Measurements from ENCODE around the gene ANKHD1.
"Not testable (repeated sequence)": the region's sequence is repeated elsewhere in the genome, so short reads cannot be mapped to it uniquely, and the experiment has no call there.

Gene ANKHD1

GRCh38 chr5:140423609-140424008 is 22.0 kb downstream of the ANKHD1 start:
- TF ChIP-seq CTCF (IDR thresholded peaks at IDR 0.05; ENCODE audit: low read depth, low read length) (no peak), EZH2phosphoT487 (IDR thresholded peaks at IDR 0.05; ENCODE audit: low read depth) (no peak)
- H3K4me2 ChIP-seq (ENCODE audit: low read length) = no peak overlapping the region
- peaks cover 78% of the 10 kb centered on the region for H3K79me2 ChIP-seq (ENCODE audit: low read length)
- H3K27ac ChIP-seq (ENCODE audit: low read length) = no peak overlapping the region
- H3K4me1 ChIP-seq (ENCODE audit: low read length) = no peaks in the 10 kb centered on the region
- no peak overlapping the region for H3K4me3 ChIP-seq (ENCODE audit: low read length)
- H3K9ac ChIP-seq (ENCODE audit: low read length) = no peak overlapping the region
- H3K36me3 ChIP-seq (replicated peaks; ENCODE audit: low read depth, low read length) = peaks cover 2% of the 10 kb centered on the region
- no peaks in the 10 kb centered on the region for H3K27me3 ChIP-seq (ENCODE audit: low read depth, low read length)
- no peaks in the 10 kb centered on the region for H3K9me3 ChIP-seq (ENCODE audit: insufficient read depth, low read length)
- peaks cover 60% of the 10 kb centered on the region for H4K20me1 ChIP-seq (ENCODE audit: insufficient read depth, low read length)
- H2AFZ ChIP-seq (ENCODE audit: low read depth, low read length) = no peak overlapping the region

- TF ChIP-seq EZH2phosphoT487 (IDR thresholded peaks at IDR 0.05; ENCODE audit: low read depth) (no peak), CTCF (IDR thresholded peaks at IDR 0.05; ENCODE audit: low read depth, low read length) (no peak)
- Histone ChIP-seq H2AFZ (ENCODE audit: low read depth, low read length) (no peak overlapping the region), H3K79me2 (ENCODE audit: low read length) (peaks cover 75% of the 10 kb centered on the region), H3K4me1 (ENCODE audit: low read length) (no peaks in the 10 kb centered on the region), H3K4me2 (ENCODE audit: low read length) (no peak overlapping the region), H3K27me3 (ENCODE audit: low read depth, low read length) (no peaks in the 10 kb centered on the region), H3K9ac (ENCODE audit: low read length) (no peak overlapping the region), H3K4me3 (ENCODE audit: low read length) (no peak overlapping the region), H3K9me3 (ENCODE audit: insufficient read depth, low read length) (no peaks in the 10 kb centered on the region), H3K27ac (ENCODE audit: low read length) (no peak overlapping the region), H3K36me3 (replicated peaks; ENCODE audit: low read depth, low read length) (peaks cover 2% of the 10 kb centered on the region), H4K20me1 (ENCODE audit: insufficient read depth, low read length) (peaks cover 55% of the 10 kb centered on the region)
Measured at GRCh38 chr5:140424135-140424534, 22.5 kb downstream of the ANKHD1 start.

- Histone ChIP-seq H4K20me1 (ENCODE audit: insufficient read depth, low read length) (peaks cover 61% of the 10 kb centered on the region), H3K79me2 (ENCODE audit: low read length) (peaks cover 77% of the 10 kb centered on the region)
- not testable (repeated sequence) for H3K36me3 ChIP-seq (replicated peaks; ENCODE audit: low read depth, low read length); H3K4me1 ChIP-seq (ENCODE audit: low read length); H3K27me3 ChIP-seq (ENCODE audit: low read depth, low read length); H3K9ac ChIP-seq (ENCODE audit: low read length); H3K9me3 ChIP-seq (ENCODE audit: insufficient read depth, low read length); H3K27ac ChIP-seq (ENCODE audit: low read length); H3K4me2 ChIP-seq (ENCODE audit: low read length); H2AFZ ChIP-seq (ENCODE audit: low read depth, low read length); H3K4me3 ChIP-seq (ENCODE audit: low read length)
Measured at GRCh38 chr5:140427726-140428125, 26.1 kb downstream of the ANKHD1 start.

- Histone ChIP-seq H2AFZ (ENCODE audit: low read depth, low read length) (no peak overlapping the region), H4K20me1 (ENCODE audit: insufficient read depth, low read length) (peaks cover 49% of the 10 kb centered on the region), H3K4me3 (ENCODE audit: low read length) (no peak overlapping the region), H3K79me2 (ENCODE audit: low read length) (peaks cover 75% of the 10 kb centered on the region), H3K36me3 (replicated peaks; ENCODE audit: low read depth, low read length) (peaks cover 2% of the 10 kb centered on the region), H3K27ac (ENCODE audit: low read length) (no peak overlapping the region), H3K27me3 (ENCODE audit: low read depth, low read length) (no peaks in the 10 kb centered on the region), H3K4me2 (ENCODE audit: low read length) (no peak overlapping the region), H3K4me1 (ENCODE audit: low read length) (no peaks in the 10 kb centered on the region), H3K9ac (ENCODE audit: low read length) (no peak overlapping the region), H3K9me3 (ENCODE audit: insufficient read depth, low read length) (no peaks in the 10 kb centered on the region)
- TF ChIP-seq CTCF (IDR thresholded peaks at IDR 0.05; ENCODE audit: low read depth, low read length) (no peak), EZH2phosphoT487 (IDR thresholded peaks at IDR 0.05; ENCODE audit: low read depth) (no peak)
Measured at GRCh38 chr5:140429724-140430123, 28.1 kb downstream of the ANKHD1 start.

GRCh38 chr5:140432212-140432611 is 30.6 kb downstream of the ANKHD1 start:
- no peak overlapping the region for H2AFZ ChIP-seq (ENCODE audit: low read depth, low read length)
- H3K9me3 ChIP-seq (ENCODE audit: insufficient read depth, low read length) = no peaks in the 10 kb centered on the region
- H3K79me2 ChIP-seq (ENCODE audit: low read length) = peaks cover 72% of the 10 kb centered on the region
- no peak overlapping the region for H3K4me3 ChIP-seq (ENCODE audit: low read length)
- no peaks in the 10 kb centered on the region for H3K36me3 ChIP-seq (replicated peaks; ENCODE audit: low read depth, low read length)
- no peak overlapping the region for H3K27ac ChIP-seq (ENCODE audit: low read length)
- no peak for TF ChIP-seq EZH2phosphoT487 (IDR thresholded peaks at IDR 0.05; ENCODE audit: low read depth)
- no peak for TF ChIP-seq CTCF (IDR thresholded peaks at IDR 0.05; ENCODE audit: low read depth, low read length)
- H3K27me3 ChIP-seq (ENCODE audit: low read depth, low read length) = no peaks in the 10 kb centered on the region
- peaks cover 34% of the 10 kb centered on the region for H4K20me1 ChIP-seq (ENCODE audit: insufficient read depth, low read length)
- H3K4me1 ChIP-seq (ENCODE audit: low read length) = no peaks in the 10 kb centered on the region
- no peak overlapping the region for H3K4me2 ChIP-seq (ENCODE audit: low read length)
- H3K9ac ChIP-seq (ENCODE audit: low read length) = no peak overlapping the region
